Measurements from ENCODE around the gene ZC3H13. TPM values are rescaled to one million over a fixed set of nuclear protein-coding genes. Genes with fewer than 3 reads are reported as not detected.

ZC3H13 gene
- total RNA-seq, 1 donor from 2014 or later = 31.4 TPM

DNA sequence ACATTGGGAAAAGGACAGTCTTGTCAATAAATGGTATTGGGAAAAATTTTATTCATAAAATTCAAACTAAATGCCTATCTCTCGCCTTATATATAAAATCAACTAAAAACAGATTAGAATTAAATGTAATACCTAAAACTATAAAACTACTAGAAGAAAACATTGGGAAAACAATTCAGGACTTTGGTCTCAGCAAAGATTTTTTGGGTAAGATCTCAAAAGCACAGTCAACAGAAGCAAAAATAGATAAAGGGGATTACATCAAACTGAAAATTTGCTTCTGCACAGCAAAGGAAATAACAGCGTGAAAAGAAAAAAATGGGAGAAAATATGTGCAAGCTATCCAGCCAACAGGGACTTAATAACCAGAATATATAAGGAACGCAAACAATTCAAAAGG, 24.3 kb upstream of the ZC3H13 start:
- DNase-seq = no peak
- intact Hi-C loops (cut with DNase I) = no loop called here
- no peak for ATAC-seq (ENCODE audit: poor library complexity)

DNA sequence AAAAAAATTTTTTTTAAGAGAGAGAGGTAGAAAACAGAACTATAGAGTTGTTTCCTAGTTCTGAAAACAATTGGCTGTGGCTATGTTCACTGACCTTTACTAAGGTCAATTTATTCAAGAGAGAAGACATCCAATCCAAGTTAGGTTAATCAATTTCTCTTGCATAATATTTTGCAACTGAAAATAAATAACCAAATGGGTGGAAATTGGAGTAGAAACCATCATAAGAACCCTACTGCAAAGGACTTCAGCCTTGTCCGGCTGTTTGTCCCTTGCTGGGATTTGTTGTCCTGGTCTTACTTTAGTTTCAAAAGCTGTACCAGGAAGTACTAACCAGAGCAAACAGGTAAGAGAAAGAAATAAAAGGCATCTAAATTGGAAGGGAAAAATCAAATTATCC, 23.3 kb upstream of the ZC3H13 start:
- intact Hi-C loops (cut with DNase I) = no loop called here
- no peak for DNase-seq

DNA sequence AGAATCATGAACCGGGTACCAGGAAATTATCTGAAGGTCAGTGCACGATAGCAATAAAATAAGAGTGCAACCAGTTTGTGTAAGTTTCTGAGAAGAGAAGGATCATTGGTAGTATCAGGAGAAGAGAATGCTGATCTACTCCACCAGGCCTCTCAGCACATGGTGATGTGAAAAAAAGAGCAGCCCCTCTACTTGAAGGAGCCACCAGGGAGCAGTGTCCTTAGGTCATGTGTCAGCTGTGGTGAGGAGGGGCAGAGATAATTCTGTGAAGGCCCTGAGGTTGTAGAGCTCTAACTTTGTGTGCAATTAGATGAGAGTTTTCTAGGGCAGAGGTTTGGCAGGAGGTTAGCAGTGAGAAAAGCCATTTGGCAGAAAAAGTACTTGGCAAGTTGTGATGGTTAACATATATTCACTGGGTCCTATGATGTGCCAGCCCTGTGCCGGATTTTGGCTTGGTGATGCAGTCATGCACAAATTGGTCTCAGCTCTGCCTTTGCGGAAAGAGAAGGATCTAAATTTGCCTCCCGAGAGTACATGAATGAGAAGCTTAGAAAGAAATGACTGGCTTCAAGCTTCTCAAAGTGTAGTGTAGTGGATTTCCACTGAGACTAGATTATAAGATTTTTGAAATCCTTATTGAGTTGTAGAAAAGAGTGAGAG, 19.2 kb upstream of the ZC3H13 start:
- intact Hi-C loops (cut with DNase I) = no loop called here
- DNase-seq (no peak), ATAC-seq (ENCODE audit: poor library complexity) (no peak)

More for the DNA sequence above, 23.3 kb upstream of the ZC3H13 start:
- no peak for ATAC-seq (ENCODE audit: poor library complexity)

DNA sequence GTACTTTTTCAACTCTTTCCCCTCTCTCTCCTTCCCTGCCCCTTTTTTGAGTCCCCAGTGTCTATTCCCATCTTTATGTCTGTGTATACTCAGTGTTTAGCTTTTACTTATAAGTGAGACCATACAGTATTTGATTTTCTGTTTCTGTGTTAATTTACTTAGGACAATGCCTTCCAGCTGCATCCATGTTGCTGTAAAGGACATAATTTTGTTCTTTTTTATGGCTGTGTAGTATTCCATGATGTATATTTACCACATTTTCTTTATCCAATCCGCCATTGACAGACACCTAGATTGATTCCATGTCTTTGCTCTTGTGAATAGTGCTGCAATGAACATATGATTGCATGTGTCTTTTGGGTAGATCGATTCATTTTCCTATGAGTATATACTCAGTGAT, 10.7 kb upstream of the ZC3H13 start:
- intact Hi-C loops (cut with DNase I) = no loop called here
- no peak for DNase-seq
- no peak for ATAC-seq (ENCODE audit: poor library complexity)

DNA sequence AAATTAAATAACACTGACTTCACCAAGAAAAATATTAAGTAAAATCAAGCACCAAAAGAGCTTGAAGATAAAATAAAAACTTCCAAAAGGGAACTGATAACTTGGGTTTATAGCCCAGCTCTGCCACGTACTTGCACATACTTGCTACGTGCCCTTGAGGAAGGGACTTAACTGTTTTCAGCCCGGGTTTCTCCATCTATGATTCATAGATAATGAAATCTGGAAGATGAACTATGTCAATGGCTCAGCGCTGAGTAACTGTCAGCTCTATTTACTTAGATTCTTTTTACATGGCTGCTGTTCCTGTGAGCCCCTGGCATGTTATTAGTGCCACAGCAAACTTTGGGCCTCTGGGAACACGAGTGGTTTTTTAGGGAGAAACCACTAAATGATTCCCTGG, 9.6 kb upstream of the ZC3H13 start:
- ATAC-seq (ENCODE audit: poor library complexity) (no peak), DNase-seq (no peak)
- intact Hi-C loops (cut with DNase I) = no loop called here

DNA sequence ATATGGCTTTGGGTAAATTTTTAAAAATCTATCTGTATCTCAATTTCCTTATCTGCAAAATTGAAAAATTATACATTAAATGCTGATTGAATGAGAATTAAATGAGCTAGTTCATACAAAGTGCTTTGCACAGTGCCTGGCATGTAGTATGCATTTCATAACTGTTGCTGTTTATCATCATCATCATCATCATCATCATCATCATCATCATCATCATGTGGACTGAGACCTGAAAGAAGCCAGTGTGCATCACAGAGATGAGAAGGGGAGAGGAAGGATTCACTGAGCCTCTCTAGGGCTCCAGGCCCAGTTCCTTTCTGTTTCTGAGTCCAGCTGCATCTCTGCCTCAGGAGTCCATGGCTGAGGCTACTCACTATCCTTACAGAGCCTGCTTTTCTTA, 6.9 kb upstream of the ZC3H13 start:
- intact Hi-C loops (cut with DNase I) = no loop called here
- ATAC-seq (ENCODE audit: poor library complexity) (no peak), DNase-seq (no peak)

DNA sequence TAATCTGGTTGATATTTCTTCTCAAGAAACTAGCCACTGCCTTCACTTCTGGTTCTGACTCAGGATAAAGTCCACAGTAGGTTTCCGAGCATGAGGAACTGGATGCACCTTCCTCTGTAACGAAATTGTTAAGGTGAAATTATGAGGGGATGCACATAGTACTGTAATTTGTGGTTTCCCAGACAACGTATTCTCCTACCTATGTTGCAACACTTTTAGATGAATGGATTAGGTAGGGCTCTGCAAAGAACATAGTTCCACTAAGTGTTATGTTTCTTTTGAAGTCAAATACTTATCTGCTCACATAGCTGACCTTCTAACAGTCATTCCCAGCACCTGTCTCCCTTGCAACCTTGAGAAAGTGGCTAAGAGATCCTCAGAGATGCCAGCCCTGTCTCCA, 5.7 kb upstream of the ZC3H13 start:
- intact Hi-C loops (cut with DNase I) = no loop called here
- DNase-seq (no peak), ATAC-seq (ENCODE audit: poor library complexity) (no peak)

DNA sequence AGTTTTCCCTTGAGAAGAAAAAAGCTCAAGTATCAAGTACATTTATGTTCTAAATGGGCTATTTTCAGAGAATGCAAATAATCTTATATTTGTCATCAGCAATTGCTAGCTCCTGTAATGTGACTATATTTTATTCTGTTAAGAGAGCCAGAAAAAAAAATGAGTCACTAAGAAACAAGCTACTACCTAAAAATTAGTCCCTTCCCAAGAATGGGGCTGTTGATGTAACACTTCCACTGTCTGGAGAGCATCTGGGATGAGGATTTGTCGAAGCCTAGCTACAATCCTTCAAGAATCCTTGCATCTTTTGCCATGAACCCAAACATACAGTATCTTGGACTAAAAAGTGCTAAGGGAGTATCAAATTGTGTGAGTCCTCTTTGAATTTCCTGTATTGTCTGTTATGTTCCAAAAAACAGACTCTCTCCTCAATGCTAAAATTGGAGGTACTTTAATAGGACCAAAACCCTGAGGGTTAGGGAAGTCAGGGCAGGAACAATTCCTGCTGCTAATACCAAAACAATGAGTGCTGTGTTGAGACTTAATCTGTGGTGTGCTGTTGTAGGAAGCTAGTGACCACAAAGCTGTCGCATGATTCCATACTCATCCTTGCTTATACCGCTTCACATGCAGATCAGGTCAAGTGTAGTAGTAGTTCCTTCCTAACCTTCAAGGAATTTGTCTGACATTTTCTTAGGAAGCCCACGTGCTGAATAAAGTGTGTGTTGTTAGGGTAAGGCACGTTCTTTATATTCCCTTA, 4.9 kb upstream of the ZC3H13 start:
- DNase-seq (no peak), ATAC-seq (ENCODE audit: poor library complexity) (no peak)
- intact Hi-C loops (cut with DNase I) = no loop called here

DNA sequence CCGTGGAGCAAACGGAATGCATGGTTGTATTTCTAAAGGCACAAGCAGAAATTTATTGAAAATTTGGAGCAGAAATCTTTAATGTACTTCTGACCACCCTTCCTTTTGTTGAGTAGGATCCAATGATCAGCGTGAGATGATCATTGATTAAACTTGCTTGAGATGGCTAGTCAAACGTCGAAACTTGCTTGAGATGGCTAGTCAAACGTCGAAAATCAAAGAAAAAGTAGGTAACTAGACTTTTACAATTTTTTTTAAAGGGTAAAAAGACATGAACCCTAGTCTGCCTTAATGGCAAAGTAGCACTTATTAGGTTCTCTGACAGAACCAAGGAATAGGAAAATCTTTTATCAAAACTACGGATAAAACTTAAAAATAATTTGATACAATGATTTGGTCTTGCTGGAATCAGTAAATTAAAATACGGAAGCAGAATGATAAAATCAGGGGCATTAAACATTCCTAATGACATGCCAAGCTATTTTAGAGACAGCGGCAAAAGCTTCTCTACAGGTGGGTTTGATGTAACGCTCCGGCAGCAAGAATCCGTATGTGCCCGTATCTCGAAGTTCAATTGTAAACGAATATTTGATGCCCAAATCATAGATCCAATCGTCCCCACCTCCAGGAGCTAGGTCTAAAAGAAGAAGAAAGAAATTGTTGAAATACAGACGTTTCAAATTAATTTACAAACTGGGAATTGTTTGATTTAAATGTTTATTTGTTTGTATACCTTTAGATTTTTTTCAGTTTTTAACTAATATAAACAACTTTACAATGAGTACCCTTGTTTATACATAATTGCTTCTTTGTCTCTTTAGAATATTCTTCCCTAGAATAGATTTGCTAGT, 841 bp upstream of the ZC3H13 start:
- ATAC-seq (ENCODE audit: poor library complexity) (no peak), DNase-seq (no peak)
- intact Hi-C loops (cut with DNase I) = no loop called here

DNA sequence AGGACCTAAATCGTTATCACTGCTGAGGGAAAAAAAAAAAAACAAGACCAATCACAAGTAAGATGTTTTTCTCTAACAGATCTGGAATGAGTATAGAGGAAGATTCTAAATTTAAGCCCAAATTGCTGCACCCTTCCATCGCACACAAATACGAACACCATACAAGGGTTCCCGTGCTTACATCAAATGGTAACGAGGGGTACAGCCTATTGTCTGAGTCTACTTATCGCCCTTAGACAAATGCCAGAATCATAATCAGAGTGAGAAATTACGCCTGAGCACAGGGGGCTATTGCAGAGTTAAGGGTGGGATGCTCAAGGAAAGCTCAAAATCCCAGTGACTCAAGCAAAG, 603 bp downstream of the ZC3H13 start:
- ATAC-seq (ENCODE audit: poor library complexity) (peak; percentile 27), DNase-seq (no peak)
- intact Hi-C loops (cut with DNase I) = no loop called here

DNA sequence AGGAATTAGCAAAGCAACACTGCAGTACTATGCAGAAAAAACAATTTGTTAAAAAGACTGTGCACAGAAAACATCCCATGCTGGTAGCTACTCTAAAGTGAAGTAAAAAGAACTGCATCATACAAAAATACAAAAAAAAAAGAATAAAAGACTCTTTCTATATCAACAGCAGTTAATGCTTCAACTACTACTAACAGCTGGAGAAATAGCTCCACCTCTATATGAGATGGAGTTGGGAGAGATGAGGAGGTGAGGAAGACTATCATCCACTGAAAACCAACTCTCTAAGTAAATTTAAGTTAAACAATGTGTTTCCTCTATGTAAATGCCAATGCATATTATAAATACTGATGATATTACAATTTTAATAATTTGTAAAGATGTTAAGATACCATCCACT, 1.8 kb downstream of the ZC3H13 start:
- DNase-seq = no peak
- no peak for ATAC-seq (ENCODE audit: poor library complexity)
- intact Hi-C loops (cut with DNase I) = no loop called here

DNA sequence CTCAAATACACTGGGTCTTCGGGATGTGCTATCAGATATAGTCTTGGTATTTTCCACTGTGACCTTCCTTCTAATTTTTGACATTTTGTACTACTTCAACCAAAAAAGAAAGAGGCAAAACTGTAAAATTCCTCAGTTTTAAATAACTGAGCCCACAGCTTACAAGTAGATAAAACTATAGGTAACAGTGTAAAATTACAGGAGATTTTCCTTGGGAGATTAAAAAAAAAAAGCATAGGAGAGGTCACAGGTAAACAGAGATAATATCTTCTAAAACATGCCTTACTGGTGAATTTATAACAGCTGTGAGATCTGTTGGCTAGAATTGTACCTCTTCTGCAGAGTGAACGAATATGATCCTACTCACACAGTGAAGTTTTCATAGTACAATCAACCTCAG, 7.1 kb downstream of the ZC3H13 start:
- DNase-seq (no peak), ATAC-seq (ENCODE audit: poor library complexity) (no peak)
- intact Hi-C loops (cut with DNase I) = no loop called here

DNA sequence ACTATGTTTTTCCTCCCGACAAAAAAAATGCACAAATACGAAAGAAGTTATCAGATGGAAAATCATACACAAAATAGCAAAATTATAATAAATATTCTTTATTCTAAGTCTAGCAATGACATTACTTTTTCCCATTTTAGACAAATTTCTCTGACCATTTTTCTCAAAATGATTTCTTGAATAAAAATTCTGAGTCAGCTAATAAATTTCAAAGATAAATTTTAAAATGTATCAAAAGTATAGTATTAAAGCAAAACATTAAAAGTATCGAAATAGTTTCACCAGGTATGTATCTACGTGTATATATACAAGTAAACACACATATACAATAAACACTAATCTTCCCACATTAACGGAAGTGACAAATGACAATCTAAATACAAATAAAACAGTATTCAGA, 8.9 kb downstream of the ZC3H13 start:
- DNase-seq (no peak), ATAC-seq (ENCODE audit: poor library complexity) (no peak)
- intact Hi-C loops (cut with DNase I) = no loop called here

DNA sequence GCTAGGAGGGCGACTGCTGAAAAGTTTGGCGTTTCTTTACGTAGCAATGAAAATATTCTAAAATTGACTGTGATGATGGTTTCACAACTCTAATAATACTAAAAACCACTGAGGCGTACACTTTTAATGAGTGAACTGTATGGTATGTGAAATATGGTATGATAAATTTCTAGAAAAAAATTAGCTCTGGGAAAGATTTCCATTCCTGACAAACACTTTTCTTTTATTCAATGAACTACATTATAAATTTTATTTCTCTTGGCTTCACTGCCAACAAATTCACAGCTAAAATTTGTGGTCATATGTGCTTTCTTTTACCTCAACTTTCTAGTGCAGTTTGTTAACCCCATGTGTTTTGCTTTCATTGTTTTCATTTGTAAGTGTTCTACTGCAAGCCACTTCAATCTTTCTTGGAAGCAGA, 11.1 kb downstream of the ZC3H13 start:
- intact Hi-C loops (cut with DNase I) = no loop called here
- ATAC-seq (ENCODE audit: poor library complexity) (no peak), DNase-seq (no peak)

DNA sequence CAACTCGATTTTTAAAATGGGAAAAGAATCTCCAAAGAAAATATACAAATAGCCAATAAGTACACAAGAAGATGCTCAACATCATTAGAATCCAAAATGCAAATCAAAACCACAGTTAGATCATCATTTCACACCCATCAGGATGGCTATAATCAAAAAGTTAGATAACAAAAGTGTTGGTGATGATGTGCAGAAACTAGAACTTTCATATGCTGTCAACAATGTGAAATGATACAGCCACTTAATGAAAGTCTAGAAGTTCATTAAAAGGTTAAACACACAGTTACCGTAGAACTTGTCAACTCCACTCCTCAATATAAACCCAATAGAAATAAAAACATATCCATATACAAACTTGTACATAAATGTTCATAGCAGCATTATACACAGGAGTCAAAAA, 11.8 kb downstream of the ZC3H13 start:
- no peak for DNase-seq
- intact Hi-C loops (cut with DNase I) = no loop called here
- ATAC-seq (ENCODE audit: poor library complexity) = no peak

DNA sequence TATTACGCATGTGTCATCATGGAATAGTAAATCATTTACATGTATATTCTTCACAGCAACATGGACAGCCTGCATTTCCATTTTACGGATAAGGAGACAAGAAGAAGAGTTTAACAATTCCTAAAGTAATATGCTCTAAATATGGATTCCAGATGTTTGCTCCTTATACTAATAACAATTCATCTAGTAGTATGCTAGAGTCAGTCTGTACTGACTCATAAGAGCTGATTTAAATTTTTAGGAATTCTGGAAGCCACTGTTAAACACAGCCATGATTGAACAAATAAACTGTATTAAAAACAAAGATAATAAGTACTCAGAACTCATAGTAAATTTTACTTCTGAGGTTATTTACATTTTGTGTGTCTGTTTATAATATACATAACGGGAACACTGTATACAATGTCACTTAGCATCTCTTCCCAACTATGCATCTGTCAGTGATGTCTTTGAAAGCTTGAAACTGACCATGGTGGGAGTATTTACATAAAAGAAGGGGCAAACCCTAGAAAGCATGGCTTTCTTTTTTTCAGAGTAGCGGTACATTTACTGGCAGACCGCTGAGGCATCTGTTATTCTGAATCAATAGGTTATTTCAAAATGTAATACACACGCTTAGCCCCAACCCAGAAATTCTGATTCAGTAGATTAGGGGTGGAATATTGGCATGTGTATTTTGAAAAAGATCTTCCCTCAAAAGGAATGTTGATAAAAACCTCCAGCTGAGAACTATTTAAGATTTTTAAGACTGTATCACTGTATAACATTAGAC, 12.9 kb downstream of the ZC3H13 start:
- ATAC-seq (ENCODE audit: poor library complexity) (no peak), DNase-seq (no peak)
- intact Hi-C loops (cut with DNase I) = no loop called here

DNA sequence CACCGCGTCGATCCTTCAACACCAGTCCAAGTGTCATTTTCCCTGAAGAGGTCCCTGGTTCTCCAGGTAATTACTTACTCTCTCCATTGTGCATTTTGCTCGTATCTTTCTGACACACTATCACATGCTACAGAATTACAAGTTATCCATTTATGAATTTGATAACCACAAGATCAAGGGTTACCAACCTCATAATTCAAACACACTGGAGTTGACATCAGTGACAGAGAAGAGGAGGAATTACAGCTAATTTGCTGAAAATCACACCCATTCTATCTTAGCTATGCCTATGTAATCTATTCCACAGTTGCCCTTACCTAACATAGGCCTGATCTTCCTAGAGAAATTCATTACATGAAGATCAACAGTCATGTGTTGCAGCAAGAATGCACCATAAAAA, 14.2 kb downstream of the ZC3H13 start:
- intact Hi-C loops (cut with DNase I) = no loop called here
- DNase-seq (no peak), ATAC-seq (ENCODE audit: poor library complexity) (no peak)

DNA sequence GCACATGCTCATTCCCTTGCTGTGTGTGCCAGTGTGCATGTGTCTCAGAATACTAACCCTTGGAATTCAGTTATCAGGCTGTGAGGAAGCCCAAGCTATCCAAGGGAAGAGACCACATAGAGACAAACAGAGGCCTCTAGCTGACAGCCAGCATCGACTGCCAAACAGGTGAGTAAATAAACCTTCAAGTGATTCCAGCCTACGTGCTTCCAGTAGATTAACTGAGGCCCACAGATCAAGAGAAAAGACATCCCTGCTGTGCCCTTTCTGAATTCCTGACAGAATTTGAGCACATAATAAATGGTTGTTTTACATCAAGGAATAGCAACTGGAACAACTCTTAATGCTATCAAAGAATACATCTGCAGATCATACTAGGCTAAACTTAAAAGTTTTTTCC, 17.5 kb downstream of the ZC3H13 start:
- DNase-seq (no peak), ATAC-seq (ENCODE audit: poor library complexity) (no peak)
- intact Hi-C loops (cut with DNase I) = no loop called here

DNA sequence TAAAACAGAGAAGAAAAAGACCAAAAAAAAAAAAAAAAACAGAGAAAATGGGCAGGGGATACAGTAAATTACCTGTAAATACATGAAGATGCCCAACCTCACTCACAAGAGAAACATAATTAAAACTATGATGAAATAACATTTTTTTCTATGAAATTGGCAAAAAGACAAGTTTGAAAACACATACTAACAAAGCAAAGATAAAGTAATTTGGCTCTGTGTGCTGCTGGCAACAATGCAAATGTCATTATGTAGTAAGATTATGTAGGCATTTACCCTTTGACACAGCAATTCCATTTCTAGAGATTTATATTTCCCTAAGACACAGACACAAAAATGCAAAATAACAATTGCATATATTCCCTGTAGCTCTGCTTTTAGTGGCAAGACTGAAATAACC, 20.2 kb downstream of the ZC3H13 start:
- ATAC-seq (ENCODE audit: poor library complexity) (no peak), DNase-seq (no peak)
- intact Hi-C loops (cut with DNase I) = no loop called here
